ENCODE results near the gene WNK3.

Gene WNK3

GRCh38 chrX:54246866-54247265 lies 111.0 kb downstream of the WNK3 start:
- Histone ChIP-seq H3K27ac (no peak overlapping the region), H3K4me3 (no peak overlapping the region)
- TF ChIP-seq CTCF (IDR thresholded peaks at IDR 0.05) = no peak
- no peak for DNase-seq (ENCODE audit: low spot score)

- no peak for DNase-seq (ENCODE audit: low spot score)
- TF ChIP-seq CTCF (IDR thresholded peaks at IDR 0.05) = no peak
- H3K4me3 ChIP-seq = no peak overlapping the region
- no peak overlapping the region for H3K27ac ChIP-seq
Observed at GRCh38 chrX:54238588-54238987, 119.3 kb downstream of the WNK3 start.

GRCh38 chrX:54237014-54237413 lies 120.8 kb downstream of the WNK3 start:
- no peak for DNase-seq (ENCODE audit: low spot score)
- no peak for TF ChIP-seq CTCF (IDR thresholded peaks at IDR 0.05)
- Histone ChIP-seq H3K4me3 (no peak overlapping the region), H3K27ac (no peak overlapping the region)

- H3K4me3 ChIP-seq = no peak overlapping the region
- no peak for TF ChIP-seq CTCF (IDR thresholded peaks at IDR 0.05)
- no peak for DNase-seq (ENCODE audit: low spot score)
- H3K27ac ChIP-seq = no peak overlapping the region
Observed at GRCh38 chrX:54230435-54231148, 127.3 kb downstream of the WNK3 start.

GRCh38 chrX:54223581-54223980 lies 134.3 kb downstream of the WNK3 start:
- Histone ChIP-seq H3K4me3 (no peak overlapping the region), H3K27ac (no peak overlapping the region)
- DNase-seq (ENCODE audit: low spot score) = no peak
- no peak for TF ChIP-seq CTCF (IDR thresholded peaks at IDR 0.05)

GRCh38 chrX:54213603-54214002 lies 144.2 kb downstream of the WNK3 start:
- TF ChIP-seq CTCF (IDR thresholded peaks at IDR 0.05) = no peak
- H3K27ac ChIP-seq = no peak overlapping the region
- no peak overlapping the region for H3K4me3 ChIP-seq
- no peak for DNase-seq (ENCODE audit: low spot score)

- Histone ChIP-seq H3K27ac (no peak overlapping the region), H3K4me3 (no peak overlapping the region)
- DNase-seq (ENCODE audit: low spot score) = no peak
- TF ChIP-seq CTCF (IDR thresholded peaks at IDR 0.05) = no peak
Observed at GRCh38 chrX:54208531-54208930, 149.3 kb downstream of the WNK3 start.

All from coronary artery (tissue), 2 donors.